COLO668 (cell line): ENCODE results near the gene HDAC4.

ENCODE experiments used
- DNase-seq: peaks from one replicate; lab custom pipeline; 2025; ENCODE audit not compliant: unreplicated experiment; lab: John Stamatoyannopoulos, UW

HDAC4 gene

DNA sequence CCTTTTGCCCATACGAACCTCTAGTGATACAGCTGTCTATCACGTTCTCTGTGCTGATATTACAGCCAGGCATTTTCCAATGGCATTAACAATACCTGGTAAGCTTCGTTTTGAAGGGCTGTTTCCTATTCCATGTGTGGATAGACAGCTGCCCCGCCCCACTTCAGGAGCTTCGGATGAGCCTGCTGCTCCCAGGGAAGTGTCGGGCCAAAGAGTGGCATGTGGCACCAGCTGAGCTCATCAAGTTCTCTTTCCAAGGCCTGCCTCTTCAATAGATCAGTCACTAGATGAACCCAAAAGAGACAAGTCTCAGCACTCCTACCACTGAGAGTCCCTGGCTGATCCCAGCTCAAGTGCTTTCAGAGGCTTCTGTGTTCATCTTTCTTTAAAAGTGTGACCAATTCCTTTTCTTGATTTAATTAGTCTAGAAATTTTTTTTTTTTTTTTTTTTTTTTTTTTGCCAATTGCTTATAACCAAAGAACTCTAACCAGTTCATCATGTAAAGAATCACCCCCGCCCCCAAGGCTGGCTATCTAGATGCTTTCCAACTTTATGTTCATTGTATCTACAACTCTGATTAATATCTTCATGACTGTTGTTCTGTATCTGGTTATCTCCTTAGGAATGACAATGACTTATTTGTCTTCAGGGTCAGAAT, 46.6 kb downstream of the HDAC4 start:
- no peak for DNase-seq

DNA sequence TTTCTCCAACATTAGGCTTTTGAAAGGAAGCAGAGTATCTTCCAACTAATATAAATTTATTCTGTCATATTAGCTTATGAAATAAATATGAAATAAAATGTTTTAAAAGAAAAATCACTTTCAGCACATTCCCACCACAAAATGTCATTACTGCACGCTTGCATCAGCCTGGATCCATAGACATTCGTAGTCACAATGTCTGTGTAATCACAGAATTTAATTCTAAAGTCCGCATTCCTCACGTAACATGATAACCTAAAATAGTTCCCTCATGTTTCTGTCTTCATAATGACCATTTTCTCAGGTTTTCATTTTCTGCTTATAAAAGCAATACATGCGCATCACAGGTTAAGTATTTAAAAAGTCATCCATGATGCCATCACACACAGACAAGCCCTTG, 47.1 kb downstream of the HDAC4 start:
- no peak for DNase-seq

DNA sequence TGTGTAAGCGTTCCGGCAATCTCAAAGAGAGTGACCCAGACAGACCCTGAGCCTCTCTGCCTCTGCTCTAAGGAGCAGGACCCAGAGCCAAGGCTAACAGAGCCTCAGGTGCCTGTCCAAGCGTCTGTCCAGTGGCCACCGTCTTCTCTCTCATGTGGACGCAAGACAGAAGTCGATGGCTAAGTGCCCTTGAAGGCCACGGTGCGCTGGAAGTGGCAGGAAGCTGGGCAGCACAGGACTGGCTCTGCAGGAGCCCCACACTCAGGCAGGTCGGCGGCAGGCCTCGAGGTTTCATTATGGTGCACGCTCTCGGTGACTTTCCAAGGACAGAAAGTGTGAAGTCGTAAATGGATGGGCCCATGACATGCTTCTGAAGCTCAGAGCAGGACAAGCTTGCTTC, 49.1 kb downstream of the HDAC4 start:
- DNase-seq = no peak

DNA sequence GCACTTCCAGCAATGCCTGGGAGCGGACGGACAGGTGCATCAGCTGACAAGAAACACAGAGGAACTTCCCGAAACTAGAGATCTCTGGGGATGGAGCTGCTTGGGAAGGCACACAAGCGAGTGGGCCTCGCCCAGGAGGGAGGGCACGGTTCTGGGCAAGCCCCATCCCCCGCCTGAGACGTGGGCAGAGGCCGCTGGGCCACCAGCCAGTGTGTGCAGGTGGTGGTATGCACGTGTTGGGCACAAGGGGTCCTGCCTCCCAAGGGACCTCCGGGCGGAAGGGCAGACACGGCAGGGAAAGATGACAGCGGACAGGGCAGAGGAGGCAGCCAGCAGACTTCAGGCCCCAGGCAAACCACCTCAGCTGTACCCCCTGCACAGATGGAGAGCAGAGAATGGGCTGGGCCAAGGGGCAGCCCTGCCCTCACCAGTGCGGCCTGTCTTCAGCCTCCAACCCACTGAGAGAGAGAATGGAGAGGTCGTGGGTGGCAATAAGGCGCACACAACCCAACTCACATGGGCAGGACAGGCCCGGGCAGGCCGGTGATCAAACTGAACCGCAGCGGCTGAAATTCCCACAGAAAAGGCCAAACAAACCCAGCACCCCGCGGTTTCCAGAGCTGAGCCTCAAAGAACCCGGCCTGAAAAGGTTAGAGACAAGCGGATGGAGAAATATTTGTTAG, 51.2 kb downstream of the HDAC4 start:
- no peak for DNase-seq

DNA sequence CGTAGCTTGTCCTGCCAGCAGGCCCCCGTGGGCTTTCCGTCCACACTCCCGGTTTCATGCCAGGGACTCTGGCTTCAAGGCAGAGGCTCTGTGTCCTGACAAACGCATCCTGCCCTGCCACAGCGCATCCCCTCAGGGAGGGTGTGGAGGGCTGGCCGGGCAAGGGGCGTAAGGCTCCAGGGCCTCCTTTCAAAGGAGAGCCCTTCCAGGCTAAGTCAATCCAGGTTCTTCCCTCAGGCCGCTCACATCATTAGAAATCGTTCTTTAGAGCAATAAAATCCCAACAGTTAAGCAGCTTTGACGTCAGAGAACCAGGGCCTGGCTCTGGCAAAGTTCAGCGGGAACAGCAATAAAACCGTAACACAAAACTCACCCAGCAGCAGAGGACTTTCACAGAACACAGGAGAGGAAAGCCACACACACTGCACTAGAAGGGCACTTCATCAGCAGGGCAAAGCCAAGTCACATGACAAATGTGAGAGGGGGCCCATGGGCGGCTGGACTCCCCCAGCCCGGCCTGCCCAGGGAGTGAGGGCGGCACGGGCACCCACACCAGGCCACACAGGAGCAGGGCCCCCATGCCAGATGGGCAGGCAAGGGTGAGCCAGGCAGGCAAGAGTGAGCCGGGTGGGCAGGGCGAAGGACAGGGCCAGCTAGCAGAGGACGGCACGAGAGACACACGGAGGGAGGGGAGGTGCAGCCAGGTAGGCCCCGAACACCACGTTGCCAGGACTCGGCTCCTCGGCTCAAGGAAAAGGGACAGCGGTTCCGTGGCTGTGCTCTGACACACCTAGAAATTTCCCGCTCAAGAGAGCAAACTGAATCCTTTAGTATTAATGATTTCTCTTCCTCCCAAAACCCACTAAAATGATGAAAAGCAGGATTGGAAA, 52.0 kb downstream of the HDAC4 start:
- no peak for DNase-seq

DNA sequence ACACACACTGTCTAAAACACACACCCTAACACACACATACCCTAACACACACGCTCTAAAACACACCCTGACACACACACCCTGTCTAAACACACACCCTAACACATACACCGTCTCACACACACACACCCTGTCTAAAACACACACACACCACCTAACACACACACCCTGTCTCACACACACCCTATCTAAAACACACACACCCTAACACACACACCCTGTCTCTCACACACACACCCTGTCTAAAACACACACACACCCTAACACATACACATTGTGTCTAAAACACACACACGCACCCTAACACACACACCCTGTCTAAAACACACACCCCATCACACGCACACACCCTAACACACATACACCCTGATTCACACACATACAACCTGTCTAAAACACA, 54.1 kb downstream of the HDAC4 start:
- DNase-seq = no peak

DNA sequence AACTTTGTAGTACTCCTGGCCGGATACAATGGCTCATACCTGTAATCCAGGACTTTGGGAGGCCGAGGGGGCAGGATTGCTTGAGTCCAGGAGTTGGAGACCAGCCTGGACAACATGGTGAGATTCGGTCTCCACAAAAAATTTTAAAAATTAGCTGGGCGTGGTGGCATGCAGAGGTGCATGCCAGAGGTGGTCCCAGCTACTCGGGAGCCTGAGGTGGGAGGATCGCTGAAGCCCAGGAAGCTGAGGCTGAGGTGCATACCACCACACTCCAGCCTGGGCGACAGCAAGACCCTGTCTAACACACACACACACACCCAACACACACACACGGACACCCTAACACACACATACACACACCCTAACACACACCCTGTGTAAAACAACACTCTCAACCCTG, 55.6 kb downstream of the HDAC4 start:
- no peak for DNase-seq

DNA sequence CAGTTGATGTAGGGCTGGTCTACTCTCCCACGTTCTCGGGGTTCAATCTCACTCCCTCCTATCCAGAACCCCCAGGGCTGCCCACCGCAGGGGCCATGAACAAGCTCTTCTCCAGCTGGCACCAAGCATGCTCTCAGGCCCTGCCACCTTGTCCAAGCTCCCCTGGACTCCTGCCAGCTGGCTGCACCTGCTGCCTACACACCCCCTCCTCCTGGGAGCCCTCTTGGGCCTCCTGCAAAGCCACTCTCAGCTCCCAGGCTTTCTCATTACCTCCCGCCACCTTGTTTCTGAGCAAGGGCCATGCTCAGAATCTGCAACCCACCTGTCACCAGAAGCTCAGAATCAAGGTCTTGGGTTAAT, 56.0 kb downstream of the HDAC4 start:
- DNase-seq = peak; percentile 72

DNA sequence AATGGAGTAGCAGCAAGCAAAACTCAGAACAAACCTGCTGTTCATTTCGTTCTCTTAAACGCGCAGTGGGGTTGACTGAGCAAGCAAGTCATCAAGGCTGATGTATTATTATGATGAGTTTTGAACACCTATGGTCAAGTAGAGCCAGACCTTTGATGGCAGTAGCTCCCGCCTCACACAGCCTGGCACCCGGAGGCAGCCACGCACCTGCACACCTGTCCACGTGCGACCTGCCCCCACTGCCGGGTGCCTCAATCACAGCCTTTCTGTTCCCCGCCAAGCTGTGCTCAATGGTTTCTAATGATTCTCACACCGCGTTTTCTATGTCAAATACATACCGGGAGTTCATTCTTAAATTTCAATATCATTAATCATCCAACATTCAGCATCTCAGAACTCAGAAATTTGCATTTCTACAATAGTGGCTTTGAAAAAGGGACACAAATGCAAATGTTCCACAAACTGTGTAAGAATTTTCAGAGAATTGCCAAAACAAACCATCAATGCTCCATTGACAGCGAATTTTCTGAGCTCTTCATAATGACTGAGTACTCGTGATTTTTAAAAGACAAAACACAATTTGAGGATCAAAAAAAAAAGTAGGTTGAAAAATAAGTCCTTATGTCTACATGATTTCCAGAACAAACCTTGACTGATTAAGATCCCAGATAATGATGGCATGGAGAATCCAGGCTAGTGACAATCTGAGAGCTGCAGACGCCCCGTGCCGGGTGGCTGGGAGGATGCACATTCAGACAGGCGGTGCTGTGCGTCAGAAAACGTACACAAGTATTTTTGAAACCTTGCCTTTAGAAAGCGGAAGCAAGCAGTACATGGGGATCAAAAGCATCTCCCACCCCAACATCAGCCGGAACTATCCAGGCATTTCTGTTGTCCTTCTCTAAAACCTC, 56.6 kb downstream of the HDAC4 start:
- DNase-seq = no peak

DNA sequence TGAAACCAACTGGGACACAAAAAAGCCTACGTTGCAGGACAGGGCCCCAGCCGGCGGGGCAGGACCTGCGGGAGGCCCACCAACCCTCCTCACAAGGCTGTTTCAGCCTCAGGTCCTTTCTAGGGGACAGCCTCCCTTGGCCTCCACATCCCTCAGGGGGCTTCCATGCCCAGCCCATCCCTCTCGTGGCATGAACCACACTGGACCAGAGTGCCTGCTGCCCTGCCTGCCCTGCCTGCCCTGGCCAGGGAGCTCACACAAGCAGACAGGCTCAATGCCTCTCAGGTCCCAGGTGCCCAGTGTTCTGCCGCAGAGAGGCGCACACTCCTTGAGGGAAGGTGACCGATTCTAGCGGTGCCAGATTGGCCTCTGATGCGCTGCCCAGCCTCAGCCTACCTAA, 57.4 kb downstream of the HDAC4 start:
- DNase-seq = no peak

DNA sequence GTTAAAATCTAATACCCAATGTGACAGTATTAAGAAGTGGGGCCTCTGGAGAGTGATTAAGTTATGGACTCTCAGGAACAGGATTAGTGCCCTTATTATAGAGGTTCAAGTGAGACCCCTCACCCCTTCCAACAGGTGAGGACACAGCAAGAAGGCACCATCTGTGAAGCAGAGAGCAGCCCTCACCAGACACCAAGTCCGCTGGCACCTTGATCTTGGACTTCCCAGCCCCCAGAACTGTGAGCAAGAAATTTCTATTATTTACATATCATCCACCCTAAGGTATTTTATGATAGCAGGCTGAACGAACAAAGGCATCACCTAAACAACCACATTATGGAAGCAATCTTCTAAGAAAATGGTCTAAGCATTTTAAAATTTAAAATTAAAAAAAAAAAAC, 59.0 kb downstream of the HDAC4 start:
- DNase-seq = no peak

DNA sequence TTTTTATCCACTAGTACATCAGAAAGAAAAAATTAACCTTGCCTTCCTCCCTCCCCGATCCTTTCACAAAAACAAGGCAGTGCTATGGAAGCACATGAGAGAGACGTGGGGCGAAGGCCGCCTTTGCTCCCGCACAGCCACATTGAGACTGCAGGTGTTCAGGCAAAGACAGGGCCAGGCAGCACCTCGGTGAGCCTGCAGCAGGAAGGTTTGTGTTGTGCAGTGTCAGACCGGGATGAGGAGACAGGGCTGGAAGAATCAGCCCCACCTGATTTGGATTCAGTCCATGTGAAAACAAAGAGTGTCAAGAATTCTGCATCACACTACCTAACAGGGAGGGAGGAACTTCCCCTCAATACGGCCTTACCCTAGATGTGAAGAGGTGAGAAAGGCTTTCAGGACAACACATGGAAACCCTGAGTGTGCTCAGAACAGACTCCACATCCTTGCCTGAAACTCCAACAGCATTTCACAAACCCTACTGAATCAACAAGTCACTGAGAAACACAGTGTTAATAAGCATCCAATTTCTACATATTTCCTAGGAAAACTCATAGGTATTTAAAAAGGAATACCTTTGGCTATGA, 59.6 kb downstream of the HDAC4 start:
- no peak for DNase-seq

DNA sequence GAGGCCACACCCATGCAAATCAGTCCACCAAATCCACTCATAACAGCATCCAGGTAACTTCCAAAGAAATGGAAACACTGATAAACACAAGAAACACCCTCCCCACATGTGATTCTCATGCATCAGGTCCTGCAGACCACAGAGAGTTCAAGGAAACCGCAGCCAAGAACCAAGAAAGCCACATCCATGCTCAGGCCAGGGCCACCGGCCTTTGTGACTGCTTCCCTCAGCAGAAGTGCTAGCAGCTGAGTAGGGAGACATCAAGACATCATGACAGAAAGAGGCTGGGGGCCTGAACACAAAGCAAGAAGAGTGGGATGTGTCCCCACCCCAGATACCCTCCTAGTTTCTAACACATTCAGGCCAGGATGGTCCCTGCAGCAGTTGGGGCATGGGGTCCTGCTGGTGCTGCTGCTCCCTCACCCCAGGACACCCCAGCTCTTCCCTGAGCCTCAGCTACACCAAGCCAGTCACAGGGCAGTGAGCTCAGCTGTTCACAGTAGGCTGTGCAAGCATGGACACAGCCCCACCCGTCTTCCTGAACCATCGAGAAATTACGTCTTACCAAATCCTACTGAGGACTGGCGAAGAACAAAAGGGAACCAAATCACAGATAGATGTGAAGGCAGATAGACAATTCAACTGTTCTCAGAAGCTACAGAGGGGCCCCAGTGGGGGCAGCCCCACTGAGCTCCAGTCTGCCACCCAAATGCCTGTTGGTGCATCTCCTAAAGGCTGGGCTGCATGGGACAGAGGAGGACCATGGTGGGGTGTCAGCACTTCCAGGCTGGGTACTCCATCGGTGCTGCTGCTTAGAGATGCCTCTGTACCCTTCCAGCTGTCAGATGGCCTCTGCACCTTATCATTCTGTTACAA, 60.9 kb downstream of the HDAC4 start:
- DNase-seq = no peak

DNA sequence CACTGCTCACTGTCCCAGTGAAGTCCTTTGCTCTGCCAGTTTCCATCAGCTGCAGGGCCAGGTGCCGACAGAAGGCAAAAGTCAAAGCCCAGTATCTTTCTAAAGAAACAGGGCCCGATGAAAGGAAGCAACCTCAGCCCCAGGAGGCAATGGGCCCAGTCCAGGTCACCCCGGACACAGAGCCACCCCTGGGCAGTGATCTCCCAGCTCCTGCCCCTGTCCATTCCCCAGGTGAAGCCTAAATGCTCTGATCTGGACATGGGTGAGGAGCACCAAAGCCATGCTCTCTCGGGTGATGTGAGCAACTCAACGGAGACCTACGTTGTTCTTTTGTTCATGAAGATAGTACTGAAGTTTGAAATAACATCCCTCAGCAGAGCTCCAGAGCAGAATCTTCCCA, 61.6 kb downstream of the HDAC4 start:
- no peak for DNase-seq

DNA sequence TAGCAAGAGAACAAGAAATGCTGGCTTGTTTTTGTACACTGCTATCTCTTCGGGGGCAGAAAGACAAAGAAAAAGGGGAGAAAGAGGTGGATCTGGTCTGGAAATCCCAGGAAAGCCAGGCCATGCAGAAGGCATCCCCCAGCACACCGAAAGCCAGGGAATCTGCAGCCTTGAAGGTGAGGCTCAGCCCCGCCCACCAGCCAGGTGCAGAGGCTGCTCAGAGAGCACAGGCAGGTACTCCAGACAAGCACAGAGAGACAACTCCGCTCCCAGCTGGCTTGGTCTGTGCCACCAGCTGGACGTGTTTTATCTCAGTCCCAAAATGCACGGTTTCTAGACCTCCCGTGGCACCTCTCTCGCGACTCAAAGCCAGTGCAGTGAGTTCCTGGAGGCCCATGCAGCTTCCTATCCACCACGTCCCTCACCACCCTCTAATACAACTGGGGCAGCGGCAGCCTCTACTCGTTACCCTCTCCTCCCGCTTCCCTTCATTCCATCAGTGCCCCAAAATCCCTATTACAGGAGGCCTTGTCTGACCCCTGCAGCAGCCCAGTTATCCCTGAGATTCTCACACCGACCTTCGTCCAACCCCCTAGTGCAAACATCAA, 62.8 kb downstream of the HDAC4 start:
- peak; percentile 68 for DNase-seq

DNA sequence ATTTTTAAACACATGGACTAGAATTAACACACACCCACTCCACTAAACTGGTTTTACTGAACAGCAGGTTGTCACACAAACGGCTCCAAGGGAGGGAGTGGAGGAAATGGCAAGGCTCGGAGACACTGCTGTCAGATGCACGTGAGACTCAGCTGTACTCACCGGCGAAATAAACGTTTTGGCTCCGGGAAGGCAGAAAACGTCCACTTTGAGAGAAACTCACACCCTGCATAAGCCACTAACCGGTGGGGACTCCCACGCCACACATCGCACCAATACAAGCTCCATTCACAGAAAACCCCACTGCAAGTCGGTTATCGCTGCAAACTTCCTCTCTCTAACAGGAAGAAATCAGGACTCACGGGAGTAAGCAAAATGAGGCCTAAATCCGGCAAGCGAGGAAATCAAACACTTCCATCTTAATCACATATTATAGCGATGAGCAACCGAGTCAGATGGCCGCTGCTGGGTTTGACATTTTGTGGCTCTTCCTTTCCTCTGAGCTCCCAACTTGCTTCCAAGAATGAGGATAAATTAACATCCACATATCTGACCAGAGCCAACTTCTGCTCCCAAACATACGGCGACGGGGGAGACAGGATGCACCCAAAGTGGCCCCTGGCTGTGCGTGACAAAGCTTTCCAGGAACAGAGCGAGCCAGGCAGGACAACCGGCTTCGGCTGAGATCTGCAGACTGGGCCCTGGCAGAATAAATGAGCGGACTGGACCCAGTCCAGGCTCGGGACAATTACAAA, 63.5 kb downstream of the HDAC4 start:
- DNase-seq = no peak

DNA sequence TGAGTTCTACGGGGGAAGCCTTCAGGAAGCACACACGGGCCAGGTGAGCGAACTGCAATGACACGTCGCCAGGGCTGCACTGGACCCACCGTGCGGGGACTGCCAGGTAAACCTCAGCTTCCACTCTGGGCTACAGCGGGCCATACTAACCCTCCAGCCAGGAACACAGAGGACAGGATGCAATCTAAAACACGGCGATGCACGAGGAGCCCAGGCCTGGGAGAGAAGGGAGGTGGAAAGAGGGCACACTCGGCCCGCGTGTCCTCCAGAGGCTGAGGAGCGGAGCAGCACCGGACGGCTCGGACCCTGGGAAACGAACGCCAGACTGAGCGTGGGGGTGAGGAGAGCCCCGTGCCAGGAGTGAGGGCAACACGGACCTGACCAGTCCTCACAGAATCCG, 69.3 kb downstream of the HDAC4 start:
- DNase-seq = no peak

DNA sequence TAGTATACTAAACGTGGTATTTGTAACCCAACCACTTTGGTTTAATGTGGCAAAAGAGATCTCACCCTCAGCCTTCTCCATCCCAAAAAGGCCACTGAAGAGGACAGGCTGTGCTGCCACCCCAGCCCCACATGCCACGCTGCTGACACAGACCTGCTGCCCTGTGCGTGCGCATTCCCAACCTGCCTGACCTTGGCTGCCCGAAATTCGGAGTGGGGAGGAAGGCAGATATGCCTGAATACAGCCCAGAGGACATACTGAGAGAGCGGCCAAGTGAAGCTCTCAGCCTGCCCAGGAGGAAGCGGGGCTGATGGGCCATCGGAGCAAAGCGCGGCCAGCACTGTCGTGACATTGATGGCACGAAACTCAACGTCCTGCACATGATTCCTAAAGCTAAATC, 70.0 kb downstream of the HDAC4 start:
- no peak for DNase-seq
